OCI-LY1 (cell line): ENCODE results near the gene FRG2B.

Experiments
- CTCF ChIP-seq: fragments of 200-600 bp; sonication (generic), shearing (Covaris generic); IDR thresholded peaks from 2 replicates; pipeline ENCODE4 v1.5.1; 2017; ENCODE audit warnings: mild to moderate bottlenecking, antibody characterized with exemption, low read length, moderate library complexity, mixed read lengths
- EZH2 ChIP-seq: fragments of 200-600 bp; sonication (generic), shearing (Covaris generic); IDR thresholded peaks from 2 replicates; pipeline ENCODE4 v1.8.0; 2017; ENCODE audit warnings: borderline replicate concordance, mixed run types, mild to moderate bottlenecking, antibody characterized with exemption, low read length, moderate library complexity, mixed read lengths

- TF ChIP-seq CTCF (no peak), EZH2 (no peak)
Measured at GRCh38 chr10:133618851-133619250, 7.7 kb downstream of the FRG2B start.
